CD4-positive, alpha-beta T cell (primary cell): ENCODE measurements around the gene ACER2. TPM values are rescaled to one million over a fixed set of nuclear protein-coding genes. Genes with fewer than 3 reads are reported as not detected.

ENCODE experiments used
- ATAC-seq: fragments of 200-7000 bp; cut with Tn5 transposase; one replicate; pipeline ENCODE4 v1.10.0; 2022; ENCODE audit warnings: mild to moderate bottlenecking; ENCODE audit not compliant: poor library complexity
- CTCF ChIA-PET: fragments of 350-600 bp; sonication (Branson Sonifier 250); formaldehyde crosslinking; loops from one replicate; lab custom pipeline; 2021; ENCODE audit warnings: antibody characterized with exemption, inconsistent platforms; lab: Charles Lee
- POLR2A ChIA-PET: fragments of 350-600 bp; sonication (Branson Sonifier 250); formaldehyde crosslinking; loops from one replicate; lab custom pipeline; 2021; ENCODE audit warnings: antibody characterized with exemption, inconsistent platforms; lab: Charles Lee
- DNase-seq, 14 experiments: peaks; one replicate each; pipeline ENCODE4 v3.0.0-alpha.2; 2013 to 2020; ENCODE audit warnings: mixed read lengths in 2 of 14
- H3K27ac ChIP-seq, 2 donors: one replicate each; pipeline versions ENCODE4 v1.5.1 to v1.7.0; 2013; ENCODE audit warnings: low read length in 2 of 2, low read depth in 1 of 2, mild to moderate bottlenecking in 1 of 2
- H3K27me3 ChIP-seq, 2 experiments: 1 replicate in 1 of 2; 2 replicates in 1 of 2; pipeline versions ENCODE4 v1.6.1 to v1.7.0; 2013; ENCODE audit warnings: low read length in 2 of 2, control low read depth in 1 of 2, mild to moderate bottlenecking in 1 of 2, moderate library complexity in 1 of 2; ENCODE audit not compliant: insufficient read depth in 2 of 2, control insufficient read depth in 1 of 2
- H3K36me3 ChIP-seq: one replicate; pipeline ENCODE4 v1.6.1; 2013; ENCODE audit warnings: low read length, control low read depth; ENCODE audit not compliant: insufficient read depth
- H3K4me1 ChIP-seq: one replicate; pipeline ENCODE4 v1.6.1; 2013; ENCODE audit warnings: low read length, control low read depth; ENCODE audit not compliant: insufficient read depth
- H3K4me3 ChIP-seq: one replicate; pipeline ENCODE4 v1.5.1; 2013; ENCODE audit warnings: mild to moderate bottlenecking, low read length, moderate library complexity
- H3K9me3 ChIP-seq, 2 experiments: 1 replicate in 1 of 2; 2 replicates in 1 of 2; pipeline versions ENCODE4 v1.6.1 to v1.7.0; 2013; ENCODE audit warnings: low read length in 2 of 2, mild to moderate bottlenecking in 2 of 2, control low read depth in 1 of 2, moderate library complexity in 1 of 2; ENCODE audit not compliant: control insufficient read depth in 1 of 2, insufficient read depth in 1 of 2
- H3K27ac Mint-ChIP-seq: one replicate; pipeline ENCODE4 v1.8.0; 2020; ENCODE audit warnings: mixed read lengths
- H3K27me3 Mint-ChIP-seq: one replicate; pipeline ENCODE4 v1.8.0; 2021; ENCODE audit warnings: mixed read lengths
- H3K36me3 Mint-ChIP-seq: one replicate; pipeline ENCODE4 v1.8.0; 2021; ENCODE audit warnings: low read depth, mixed read lengths
- H3K4me1 Mint-ChIP-seq: one replicate; pipeline ENCODE4 v1.8.0; 2021; ENCODE audit warnings: low read depth, mixed read lengths
- H3K4me3 Mint-ChIP-seq: one replicate; pipeline ENCODE4 v1.8.0; 2020; ENCODE audit warnings: mild to moderate bottlenecking, mixed read lengths
- H3K9me3 Mint-ChIP-seq: one replicate; pipeline ENCODE4 v1.8.0; 2020; ENCODE audit warnings: mixed read lengths
- CTCF ChIP-seq: fragments of 200-600 bp; IDR thresholded peaks from one replicate; pipeline ENCODE4 v1.8.0; 2022; ENCODE audit warnings: antibody characterized with exemption, mild to moderate bottlenecking
- intact Hi-C, 2 experiments: fragments of 100-400 bp; cut with DNase I in 1 of 2; cut with micrococcal nuclease in 1 of 2; formaldehyde crosslinking; loops; one replicate each; pipeline versions ENCODE4 v1.15.1 to v1.9.0; 2023 to 2025; cut with DNase I, micrococcal nuclease
- polyA plus RNA-seq, 2 donors: library from polyadenylated mRNA; unstranded; fragments of 120-200 nt; gene quantifications; one replicate each; pipeline ENCODE4 v1.2.1, GENCODE V29; 2013
- total RNA-seq, 174 experiments: library from RNA in 2 of 174; stranded (reverse) in 2 of 174; gene quantifications; one replicate each; pipeline ENCODE4 v1.2.3 and lab custom pipeline; 2021 to 2026

ACER2 gene
- total RNA-seq (1 to 10 TPM; 1.2 to 1.4 TPM), total RNA-seq (lab: John Stamatoyannopoulos, UW) (0.44 to 11.1 (median 4.2) reads per million in 172 experiments)
- polyA plus RNA-seq (2013, experiment 1 of 2) = 1.00 TPM
- 1.4 TPM for polyA plus RNA-seq (2013, experiment 2 of 2)

GRCh38 chr9:19408693-19409400, at the start of gene ACER2:
TSS of gene ACER2 (plus strand) at chr9:19409009. CDS start at chr9:19409085, 76 bp downstream.
- H3K27ac ChIP-seq = peak within 1 kb of the TSS in 1 of 2 donors; percentile 37
- peak within 1 kb of the TSS; percentile 95 for H3K4me3 Mint-ChIP-seq
- H3K27me3 ChIP-seq = no peaks in the 10 kb centered on the region
- H3K4me1 ChIP-seq = peaks cover 27% of the 10 kb centered on the region
- no peak for TF ChIP-seq CTCF
- no peaks in the 10 kb centered on the region for H3K27me3 Mint-ChIP-seq
- H3K36me3 ChIP-seq = no peaks in the 10 kb centered on the region
- DNase-seq = peak; percentile 88 to 98 (median 96)
- POLR2A ChIA-PET = interaction anchor here (1.2 to 3.4 kb wide), 2 partner anchors 30 to 56 kb away, joined by 3 to 32 read pairs; partner anchors contain the start of gene RPS6
- H3K4me3 ChIP-seq = peak within 1 kb of the TSS; percentile 82
- intact Hi-C loops = loop anchor here (1.0 kb wide), 1 partner anchor 29 kb away; the partner anchor contains the start of gene RPS6 (in 2 of the 2)
- H3K9me3 Mint-ChIP-seq = no peaks in the 10 kb centered on the region
- CTCF ChIA-PET = interaction anchor here (1.1 kb wide), 2 partner anchors 12 to 360 kb away, joined by 3 read pairs; partner anchors contain the start of gene RRAGA
- H3K36me3 Mint-ChIP-seq = no peaks in the 10 kb centered on the region
- no peaks in the 10 kb centered on the region for H3K9me3 ChIP-seq
- peak; percentile 97 for ATAC-seq
- H3K4me1 Mint-ChIP-seq = peaks cover 27% of the 10 kb centered on the region
- peak within 1 kb of the TSS; percentile 78 for H3K27ac Mint-ChIP-seq

GRCh38 chr9:19369107-19369506, 39.7 kb upstream of the ACER2 start:
- Mint-ChIP-seq H3K4me1 (no peaks in the 10 kb centered on the region), H3K9me3 (no peaks in the 10 kb centered on the region), H3K27me3 (no peaks in the 10 kb centered on the region), H3K36me3 (peaks cover 82% of the 10 kb centered on the region), H3K27ac (no peak overlapping the region), H3K4me3 (no peak overlapping the region)
- ChIA-PET CTCF (no interaction called here), POLR2A (interaction anchor here (2.1 kb wide), 1 partner anchor 11 kb away, joined by 11 read pairs; the partner anchor contains the start of gene RPS6)
- ATAC-seq (no peak), DNase-seq (no peak)
- intact Hi-C loops = no loop called here
- Histone ChIP-seq H3K27ac (no peak overlapping the region), H3K36me3 (peaks cover 54% of the 10 kb centered on the region), H3K4me3 (no peak overlapping the region), H3K4me1 (no peaks in the 10 kb centered on the region), H3K27me3 (no peaks in the 10 kb centered on the region), H3K9me3 (no peaks in the 10 kb centered on the region)
- TF ChIP-seq CTCF = no peak

GRCh38 chr9:19371942-19372341, 36.9 kb upstream of the ACER2 start:
- ChIA-PET CTCF (interaction anchor here (2.2 kb wide), 1 partner anchor 93 kb away, joined by 8 read pairs; no protein-coding TSS in a partner anchor), POLR2A (interaction anchor here (1.7 kb wide), 1 partner anchor 8 kb away, joined by 9 read pairs; the partner anchor contains the start of gene RPS6)
- Mint-ChIP-seq H3K27ac (no peak overlapping the region), H3K9me3 (no peaks in the 10 kb centered on the region), H3K27me3 (no peaks in the 10 kb centered on the region), H3K4me3 (no peak overlapping the region), H3K4me1 (peaks cover 6% of the 10 kb centered on the region), H3K36me3 (peaks cover 85% of the 10 kb centered on the region)
- H3K4me1 ChIP-seq = no peaks in the 10 kb centered on the region
- ATAC-seq = no peak
- intact Hi-C loops = no loop called here
- H3K27ac ChIP-seq = no peak overlapping the region
- TF ChIP-seq CTCF = no peak
- no peak overlapping the region for H3K4me3 ChIP-seq
- H3K36me3 ChIP-seq = peaks cover 69% of the 10 kb centered on the region
- DNase-seq = no peak
- H3K27me3 ChIP-seq = no peaks in the 10 kb centered on the region
- H3K9me3 ChIP-seq = no peaks in the 10 kb centered on the region
